H1 (cell line): Measurements from ENCODE around the gene CCDC148. TPM values are rescaled to one million over a fixed set of nuclear protein-coding genes. Genes with fewer than 3 reads are reported as not detected.

Experiments
- CTCF ChIA-PET: fragments of 300-600 bp; sonication (Branson Sonifier 250); formaldehyde crosslinking; loops from one replicate; lab custom pipeline; 2021; ENCODE audit not compliant: partially characterized antibody; lab: Charles Lee
- POLR2A ChIA-PET: fragments of 300-600 bp; sonication (Branson Sonifier 250); formaldehyde crosslinking; loops from one replicate; lab custom pipeline; 2021; ENCODE audit warnings: inconsistent platforms; ENCODE audit not compliant: partially characterized antibody; lab: Charles Lee
- DNase-seq, 2 experiments: peaks; one replicate each; pipeline versions ENCODE4 v3.0.0 to v3.0.0-alpha.2; 2010 to 2022; ENCODE audit warnings: low spot score in 2 of 2, low read depth in 1 of 2, mixed read lengths in 1 of 2
- FAIRE-seq: peaks from 2 replicates; lab custom pipeline; 2011; peaks lifted over from hg19 to GRCh38; lab: Jason Lieb, UNC
- H2AFZ ChIP-seq: 2 replicates; pipeline ENCODE4 v1.8.1; 2012; ENCODE audit warnings: low read length, inconsistent platforms
- H2AK5ac ChIP-seq: 2 replicates; pipeline ENCODE4 v1.6.1; 2013; ENCODE audit warnings: low read depth, low read length
- H2BK120ac ChIP-seq: replicated peaks from 2 replicates; pipeline ENCODE3; 2013; ENCODE audit warnings: low read depth, low read length, inconsistent platforms
- H2BK12ac ChIP-seq: 2 replicates; pipeline ENCODE4 v1.6.1; 2013; ENCODE audit warnings: low read depth, low read length
- H2BK15ac ChIP-seq: 2 replicates; pipeline ENCODE4 v1.6.1; 2013; ENCODE audit warnings: low read length
- H2BK20ac ChIP-seq: 2 replicates; pipeline ENCODE4 v1.6.1; 2013; ENCODE audit warnings: low read length
- H2BK5ac ChIP-seq: 2 replicates; pipeline ENCODE4 v1.6.1; 2013; ENCODE audit warnings: low read depth, low read length
- H3K14ac ChIP-seq: 2 replicates; pipeline ENCODE4 v1.6.1; 2013; ENCODE audit warnings: inconsistent platforms; ENCODE audit not compliant: insufficient read length
- H3K18ac ChIP-seq: 2 replicates; pipeline ENCODE4 v1.6.1; 2013; ENCODE audit warnings: low read length; ENCODE audit errors: extremely low read depth
- H3K23ac ChIP-seq: 2 replicates; pipeline ENCODE4 v1.6.1; 2013; ENCODE audit warnings: inconsistent platforms; ENCODE audit not compliant: insufficient read length
- H3K23me2 ChIP-seq: 2 replicates; pipeline ENCODE4 v1.6.1; 2013; ENCODE audit warnings: low read depth, low read length
- H3K27ac ChIP-seq: 2 replicates; pipeline ENCODE4 v1.6.1; 2011; ENCODE audit warnings: low read depth, low read length, inconsistent platforms
- H3K27me3 ChIP-seq, 4 experiments: replicated peaks in 1 of 4; 1 replicate in 1 of 4; 2 replicates in 3 of 4; pipeline versions ENCODE4 v1.6.1 to v1.8.1; 2011 to 2013; ENCODE audit warnings: low read length in 3 of 4, mild to moderate bottlenecking in 3 of 4, inconsistent platforms in 2 of 4, mixed read lengths in 2 of 4, moderate library complexity in 1 of 4; ENCODE audit not compliant: control insufficient read depth in 3 of 4, insufficient read depth in 3 of 4; ENCODE audit errors: extremely low read depth in 1 of 4
- H3K36me3 ChIP-seq, 4 experiments: 2 replicates each; pipeline versions ENCODE4 v1.6.1 to v1.8.1; 2011 to 2013; ENCODE audit warnings: mild to moderate bottlenecking in 4 of 4, low read length in 3 of 4, moderate library complexity in 2 of 4, control low read depth in 1 of 4, inconsistent platforms in 1 of 4; ENCODE audit not compliant: insufficient read depth in 4 of 4, control insufficient read depth in 2 of 4
- H3K4ac ChIP-seq: replicated peaks from 2 replicates; pipeline ENCODE3; 2013; ENCODE audit warnings: low read length, low read depth, mixed read lengths, inconsistent platforms; ENCODE audit not compliant: insufficient read length
- H3K4me1 ChIP-seq, 4 experiments: replicated peaks in 1 of 4; 1 replicate in 1 of 4; 2 replicates in 3 of 4; pipeline versions ENCODE4 v1.6.1 to v1.8.1; 2011 to 2013; ENCODE audit warnings: low read length in 3 of 4, inconsistent platforms in 2 of 4, mixed read lengths in 1 of 4; ENCODE audit not compliant: insufficient read depth in 4 of 4, control insufficient read depth in 3 of 4
- H3K4me2 ChIP-seq, 2 experiments: 2 replicates each; pipeline versions ENCODE4 v1.6.1 to v1.8.1; 2011 to 2013; ENCODE audit warnings: low read depth in 2 of 2, low read length in 2 of 2, control low read depth in 1 of 2, inconsistent platforms in 1 of 2, mild to moderate bottlenecking in 1 of 2; ENCODE audit not compliant: insufficient read depth in 1 of 2
- H3K4me3 ChIP-seq, 4 experiments: fragments of 200-600, 300-600 bp in 1 of 4; sonication (generic), shearing (Covaris generic), sonication (Bioruptor Twin) in 1 of 4; 2 replicates each; pipeline versions ENCODE4 v1.5.1 to v1.8.1; 2011 to 2016; ENCODE audit warnings: low read length in 4 of 4, low read depth in 3 of 4, control low read depth in 2 of 4, inconsistent platforms in 2 of 4, mild to moderate bottlenecking in 2 of 4, mixed read lengths in 1 of 4, moderate library complexity in 1 of 4; ENCODE audit not compliant: insufficient read depth in 2 of 4; ENCODE audit errors: extremely low read depth in 1 of 4
- H3K56ac ChIP-seq: replicated peaks from 2 replicates; pipeline ENCODE3; 2013; ENCODE audit warnings: low read depth, mild to moderate bottlenecking, mixed read lengths, low read length, inconsistent platforms; ENCODE audit not compliant: insufficient read length
- H3K79me1 ChIP-seq: 2 replicates; pipeline ENCODE4 v1.6.1; 2013; ENCODE audit warnings: low read depth, low read length, control low read depth
- H3K79me2 ChIP-seq, 2 experiments: 2 replicates each; pipeline versions ENCODE4 v1.6.1 to v1.8.1; 2012 to 2013; ENCODE audit warnings: low read length in 2 of 2, mild to moderate bottlenecking in 2 of 2, inconsistent platforms in 1 of 2; ENCODE audit not compliant: insufficient read depth in 2 of 2, control insufficient read depth in 1 of 2
- H3K9ac ChIP-seq, 4 experiments: replicated peaks in 1 of 4; 1 replicate in 1 of 4; 2 replicates in 3 of 4; pipeline versions ENCODE4 v1.6.1 to v1.8.1; 2011 to 2013; ENCODE audit warnings: low read depth in 3 of 4, low read length in 3 of 4, control low read depth in 2 of 4, mild to moderate bottlenecking in 2 of 4, moderate library complexity in 2 of 4, inconsistent platforms in 1 of 4; ENCODE audit errors: extremely low read depth in 1 of 4
- H3K9me3 ChIP-seq, 2 experiments: 2 replicates each; pipeline versions ENCODE4 v1.6.1 to v1.8.1; 2012 to 2013; ENCODE audit warnings: mild to moderate bottlenecking in 2 of 2, moderate library complexity in 2 of 2, control low read depth in 1 of 2, inconsistent platforms in 1 of 2, low read depth in 1 of 2, low read length in 1 of 2, mixed read lengths in 1 of 2; ENCODE audit not compliant: insufficient read depth in 2 of 2
- H4K20me1 ChIP-seq, 2 experiments: replicated peaks in 1 of 2; 2 replicates each; pipeline versions ENCODE3 to v1.8.1; 2011 to 2013; ENCODE audit warnings: inconsistent platforms in 2 of 2, low read length in 2 of 2, mild to moderate bottlenecking in 1 of 2; ENCODE audit not compliant: insufficient read depth in 2 of 2, control insufficient read depth in 1 of 2
- H4K5ac ChIP-seq: 2 replicates; pipeline ENCODE4 v1.6.1; 2013; ENCODE audit warnings: low read length, low read depth, mixed read lengths, inconsistent platforms; ENCODE audit not compliant: insufficient read length
- H4K8ac ChIP-seq: 2 replicates; pipeline ENCODE4 v1.8.0; 2013; ENCODE audit warnings: mild to moderate bottlenecking, moderate library complexity, low read length, inconsistent platforms; ENCODE audit not compliant: insufficient read depth; ENCODE audit errors: extremely low read depth
- H4K91ac ChIP-seq: replicated peaks from 2 replicates; pipeline ENCODE3; 2013; ENCODE audit warnings: low read length, mixed read lengths, inconsistent platforms; ENCODE audit not compliant: insufficient read length
- BRCA1 ChIP-seq: IDR thresholded peaks from 2 replicates; pipeline ENCODE4 v1.6.1; 2012; ENCODE audit warnings: low read depth, low read length, improper control_type of control experiment
- CBX5 ChIP-seq: fragments of 300-800, 300-1000 bp; sonication (generic); IDR thresholded peaks from 2 replicates; pipeline ENCODE4 v1.7.1; 2016; ENCODE audit warnings: antibody characterized with exemption, low read length, low read depth
- EZH2 ChIP-seq: fragments of 200-600 bp; sonication (generic); IDR thresholded peaks from 2 replicates; pipeline ENCODE4 v1.7.1; 2012; ENCODE audit warnings: low read depth, mild to moderate bottlenecking, moderate library complexity, low read length, inconsistent platforms; ENCODE audit not compliant: severe bottlenecking
- GABPA ChIP-seq: IDR thresholded peaks from 2 replicates; pipeline ENCODE4 v1.6.1; 2011; ENCODE audit warnings: mild to moderate bottlenecking, low read length, moderate library complexity, borderline replicate concordance; ENCODE audit not compliant: insufficient read depth
- PHF8 ChIP-seq: fragments of 200-600 bp; sonication (generic); conservative IDR thresholded peaks from 2 replicates; pipeline ENCODE4 v1.7.1; 2012; ENCODE audit warnings: low read depth, mild to moderate bottlenecking, inconsistent platforms, low read length, moderate library complexity
- RAD21 ChIP-seq, 2 experiments: IDR thresholded peaks in 1 of 2; conservative IDR thresholded peaks in 1 of 2; 2 replicates each; pipeline ENCODE4 v1.6.1; 2011; ENCODE audit warnings: low read depth in 2 of 2, low read length in 2 of 2, improper control_type of control experiment in 1 of 2, inconsistent platforms in 1 of 2, mild to moderate bottlenecking in 1 of 2, moderate library complexity in 1 of 2
- SP4 ChIP-seq: IDR thresholded peaks from 2 replicates; pipeline ENCODE4 v1.6.1; 2012; ENCODE audit warnings: low read length, inconsistent platforms
- SRF ChIP-seq: IDR thresholded peaks from 2 replicates; pipeline ENCODE4 v1.6.1; 2011; ENCODE audit warnings: mild to moderate bottlenecking, low read depth, low read length, moderate library complexity
- TCF12 ChIP-seq: IDR thresholded peaks from 2 replicates; pipeline ENCODE4 v1.6.1; 2011; ENCODE audit warnings: low read depth, mild to moderate bottlenecking, low read length
- YY1 ChIP-seq: IDR thresholded peaks from 2 replicates; pipeline ENCODE4 v1.6.1; 2011; ENCODE audit warnings: low read depth, mild to moderate bottlenecking, low read length
- ZNF274 ChIP-seq: IDR thresholded peaks from 2 replicates; pipeline ENCODE4 v1.7.0; 2012; ENCODE audit warnings: low read length, borderline replicate concordance; ENCODE audit errors: extremely low read depth
- WGBS, 2 experiments: shearing (Covaris generic) in 1 of 2; methylation state at CpG; one replicate each; pipeline versions ENCODE4 v1.1.6 to v1.1.7; 2013 to 2015; ENCODE audit warnings: low lambda C conversion rate in 2 of 2, mixed read lengths in 2 of 2, inconsistent platforms in 1 of 2, low coverage in 1 of 2, missing lambda C conversion rate in 1 of 2; ENCODE audit not compliant: insufficient replicate concordance in 2 of 2, insufficient coverage in 1 of 2, insufficient read length in 1 of 2; ENCODE audit errors: extremely low coverage in 1 of 2, missing lambda C conversion rate in 1 of 2; 5-methylcytosine and 5-hydroxymethylcytosine counted together
- polyA plus RNA-seq, 7 experiments: library from polyadenylated mRNA; depleted of rRNA in 3 of 7; stranded (reverse) in 5 of 7; unstranded in 2 of 7; fragments of >200 nt in 5 of 7; fragments of 200-250 nt in 2 of 7; gene quantifications; 1 replicate in 5 of 7; 2 replicates in 1 of 7; 4 replicates in 1 of 7; pipeline versions ENCODE4 v1.2.1 to v1.2.3, GENCODE V29; 2011 to 2013; ENCODE audit warnings: missing spikeins in 2 of 7, mixed read lengths in 2 of 7
- total RNA-seq: library from RNA; stranded (reverse); fragmentation: NEBNext Ultra II Directional; extraction: Animal tissue kit (Norgen Biotek cat#: 25700); gene quantifications from 2 replicates; pipeline ENCODE4 v1.2.1, GENCODE V29; 2021

Gene CCDC148
- total and polyA plus RNA-seq, 2 of the 8 experiments (the other 6 are each of a cell fraction or from before 2014, with no cell fraction given): 0.45 to 1.3 TPM

- Histone ChIP-seq H3K79me2 (no peaks in the 10 kb centered on the region), H2BK5ac (no peak overlapping the region), H3K4me1 (no peaks in the 10 kb centered on the region), H3K4ac (no peak overlapping the region), H2AK5ac (no peak overlapping the region), H2BK120ac (no peak overlapping the region), H2AFZ (no peak overlapping the region), H3K36me3 (no peaks in the 10 kb centered on the region), H3K9me3 (no peaks in the 10 kb centered on the region), H3K4me2 (no peak overlapping the region), H2BK15ac (no peak overlapping the region), H4K91ac (no peak overlapping the region), H3K9ac (no peak overlapping the region), H3K27me3 (no peaks in the 10 kb centered on the region), H3K56ac (no peak overlapping the region), H3K23me2 (no peaks in the 10 kb centered on the region; the same call in 1 of the 2 replicates), H3K18ac (no peak overlapping the region), H3K14ac (no peak overlapping the region), H3K79me1 (no peaks in the 10 kb centered on the region), H2BK20ac (no peak overlapping the region), H4K8ac (no peak overlapping the region), H4K5ac (no peak overlapping the region), H2BK12ac (no peak overlapping the region), H3K27ac (no peak overlapping the region), H4K20me1 (no peaks in the 10 kb centered on the region), H3K4me3 (no peak overlapping the region), H3K23ac (no peak overlapping the region)
- FAIRE-seq (no peak), DNase-seq (no peak)
- CTCF ChIA-PET: interaction anchor here (0.7 to 0.9 kb wide), 3 partner anchors 12 to 60 kb away, joined by 3 to 4 read pairs (median 3); no protein-coding TSS in a partner anchor
- 87% methylated on average over 7 of the region's 7 CpGs; no CpG with 5 or more reads in 1 of the 2 experiments for WGBS, 2 experiments
- POLR2A ChIA-PET: no interaction called here
- TF ChIP-seq BRCA1 (no peak), SRF (no peak), RAD21 (IDR thresholded peaks at IDR 0.05 in 1 of 2, conservative IDR thresholded peaks at IDR 0.05 in 1 of 2; ENCODE audit: low read depth in 2 of 2, low read length in 2 of 2) (no peak), TCF12 (no peak), GABPA (no peak), SP4 (no peak), ZNF274 (no peak), CBX5 (no peak), YY1 (no peak), EZH2 (no peak), PHF8 (no peak)
Measured at GRCh38 chr2:158131919-158132566, 324.5 kb downstream of the CCDC148 start.
